ENCODE results near the gene HDGFL1. TPM values are rescaled to one million over a fixed set of nuclear protein-coding genes. Genes with fewer than 3 reads are reported as not detected.

Gene HDGFL1
- total and polyA plus RNA-seq, 2 donors (not counting 3 experiments of a cell fraction or from before 2014, with no cell fraction given): not detected

- H3K9me3 ChIP-seq (replicated peaks; ENCODE audit: control insufficient read depth, insufficient read depth, low read length): no peaks in the 10 kb centered on the region
- FAIRE-seq (no peak), DNase-seq (ENCODE audit: low read depth, low spot score) (no peak)
- H3K27me3 ChIP-seq (ENCODE audit: control insufficient read depth in 2 of 2, insufficient read depth in 2 of 2, low read length in 2 of 2): no peaks in the 10 kb centered on the region
- no peak overlapping the region for H3K4me2 ChIP-seq (ENCODE audit: insufficient read depth, low read length)
- no peaks in the 10 kb centered on the region for H3K79me2 ChIP-seq (ENCODE audit: control insufficient read depth, insufficient read depth, low read length)
- no TSS peak for BruUV-seq (replicated peaks)
- no peaks in the 10 kb centered on the region for H3K9me1 ChIP-seq (replicated peaks; ENCODE audit: control insufficient read depth, extremely low read depth, insufficient read depth, low read length)
- POLR2A ChIA-PET: no interaction called here
- CTCF ChIA-PET: interaction anchor here (0.7 kb wide), 1 partner anchor 12 kb away, joined by 3 read pairs; no protein-coding TSS in a partner anchor
- H3K36me3 ChIP-seq (ENCODE audit: control insufficient read depth in 2 of 2, extremely low read depth in 1 of 2, insufficient read depth in 2 of 2, low read length in 2 of 2): no peaks in the 10 kb centered on the region
- H3K4me3 ChIP-seq (replicated peaks in 1 of 3; ENCODE audit: insufficient read depth in 1 of 3, low read depth in 1 of 3, low read length in 3 of 3): no peak overlapping the region
- intact Hi-C loops (cut with micrococcal nuclease): no loop called here
- H3K9ac ChIP-seq (replicated peaks; ENCODE audit: extremely low read depth, insufficient read depth, low read length): no peak overlapping the region
- no peak for TF ChIP-seq MYC (IDR thresholded peaks at IDR 0.05; ENCODE audit: low read depth, low read length)
- no peak for TF ChIP-seq EZH2 (IDR thresholded peaks at IDR 0.05; ENCODE audit: borderline replicate concordance, low read depth, low read length, severe bottlenecking)
- TF ChIP-seq JUN (IDR thresholded peaks at IDR 0.05; ENCODE audit: borderline replicate concordance, insufficient read depth, insufficient read length, low read depth): no peak
- no peak for TF ChIP-seq GATA2 (IDR thresholded peaks at IDR 0.05; ENCODE audit: insufficient read depth, insufficient read length, low read depth, low read length)
- no peak for TF ChIP-seq CTCF (IDR thresholded peaks at IDR 0.05; ENCODE audit: extremely low read depth in 1 of 2, insufficient read depth in 1 of 2, low read depth in 1 of 2, low read length in 2 of 2)
- no peak for TF ChIP-seq POLR2AphosphoS5 (IDR thresholded peaks at IDR 0.05; ENCODE audit: insufficient read depth, low read depth, low read length)
- dilution Hi-C loops (cut with MboI; ENCODE audit: extremely low pct_ligation_motif_present, low sequenced_read_pairs): no loop called here
- no peak overlapping the region for H2AFZ ChIP-seq (ENCODE audit: low read depth, low read length)
- H3K4me1 ChIP-seq (ENCODE audit: control insufficient read depth, extremely low read depth, insufficient read depth, low read length): no peaks in the 10 kb centered on the region
- H4K20me1 ChIP-seq (replicated peaks; ENCODE audit: control insufficient read depth, extremely low read depth, insufficient read depth, low read length): no peaks in the 10 kb centered on the region
- H3K27ac ChIP-seq (ENCODE audit: insufficient read depth, low read depth, low read length): no peak overlapping the region
Measured at GRCh38 chr6:22596011-22596410, 26.6 kb downstream of the HDGFL1 start.
